ENCODE measurements around the gene NAA35.
"Not testable (repeated sequence)": the region's sequence is repeated elsewhere in the genome, so short reads cannot be mapped to it uniquely, and the experiment has no call there.

Gene NAA35

GRCh38 chr9:85969727-85970126, 28.8 kb downstream of the NAA35 start:
- Mint-ChIP-seq H3K36me3 (peaks cover 53 to 59% of the 10 kb centered on the region in 2 donors), H3K27me3 (no peaks in the 10 kb centered on the region), H3K9me3 (no peaks in the 10 kb centered on the region), H3K4me3 (no peak overlapping the region), H3K27ac (no peak overlapping the region), H3K4me1 (no peaks in the 10 kb centered on the region)
- no peak for ATAC-seq (replicated peaks)
- no peak for DNase-seq

DNA sequence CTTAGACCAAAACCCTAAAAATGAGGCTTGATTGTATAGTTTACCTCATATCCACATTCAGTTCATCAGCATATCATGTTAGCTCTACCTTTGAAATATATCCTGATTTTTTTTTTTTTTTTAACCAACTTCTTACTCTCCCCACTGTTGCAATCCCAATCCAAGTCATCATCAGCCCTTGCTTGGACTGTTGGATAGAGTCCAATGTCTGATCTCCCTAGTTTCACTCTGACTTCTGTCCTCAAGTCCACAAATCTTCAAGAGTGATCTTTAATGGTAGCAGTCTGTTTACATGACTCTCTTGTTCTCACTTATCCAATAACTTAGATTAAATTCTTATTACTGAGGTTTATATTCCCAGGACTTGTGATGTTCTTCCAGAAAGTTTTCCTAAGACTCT, 30.8 kb downstream of the NAA35 start:
- Mint-ChIP-seq H3K27me3 (no peaks in the 10 kb centered on the region), H3K4me3 (no peak overlapping the region), H3K9me3 (no peaks in the 10 kb centered on the region), H3K4me1 (no peaks in the 10 kb centered on the region), H3K27ac (no peak overlapping the region), H3K36me3 (peaks cover 45 to 57% of the 10 kb centered on the region in 2 donors)
- ATAC-seq (replicated peaks): no peak
- no peak for DNase-seq

DNA sequence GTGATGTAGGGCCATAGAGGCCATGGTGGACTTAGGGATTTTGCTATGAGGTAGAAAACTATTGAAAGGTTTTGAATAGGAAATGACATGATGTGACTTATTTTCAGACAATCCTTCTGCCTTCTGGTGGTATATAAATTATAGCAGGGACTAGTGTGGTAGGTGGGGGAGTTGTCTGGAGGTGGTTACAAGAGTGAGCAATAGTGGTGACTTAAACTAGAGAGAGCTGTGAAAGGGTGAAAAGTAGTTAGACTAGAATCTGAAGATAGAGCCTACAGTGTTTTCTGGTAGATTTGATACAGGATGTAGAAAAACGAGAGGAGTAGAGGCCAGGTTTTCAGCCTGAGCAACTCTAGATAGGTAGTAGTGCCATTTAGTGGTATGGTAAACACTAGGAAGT, 32.3 kb downstream of the NAA35 start:
- DNase-seq: no peak
- H3K4me3 Mint-ChIP-seq: no peak overlapping the region
- no peaks in the 10 kb centered on the region for H3K27me3 Mint-ChIP-seq
- H3K27ac Mint-ChIP-seq: no peak overlapping the region
- no peak for ATAC-seq (replicated peaks)
- H3K36me3 Mint-ChIP-seq: peaks cover 40 to 51% of the 10 kb centered on the region in 2 donors
- no peaks in the 10 kb centered on the region for H3K4me1 Mint-ChIP-seq
- no peaks in the 10 kb centered on the region for H3K9me3 Mint-ChIP-seq

DNA sequence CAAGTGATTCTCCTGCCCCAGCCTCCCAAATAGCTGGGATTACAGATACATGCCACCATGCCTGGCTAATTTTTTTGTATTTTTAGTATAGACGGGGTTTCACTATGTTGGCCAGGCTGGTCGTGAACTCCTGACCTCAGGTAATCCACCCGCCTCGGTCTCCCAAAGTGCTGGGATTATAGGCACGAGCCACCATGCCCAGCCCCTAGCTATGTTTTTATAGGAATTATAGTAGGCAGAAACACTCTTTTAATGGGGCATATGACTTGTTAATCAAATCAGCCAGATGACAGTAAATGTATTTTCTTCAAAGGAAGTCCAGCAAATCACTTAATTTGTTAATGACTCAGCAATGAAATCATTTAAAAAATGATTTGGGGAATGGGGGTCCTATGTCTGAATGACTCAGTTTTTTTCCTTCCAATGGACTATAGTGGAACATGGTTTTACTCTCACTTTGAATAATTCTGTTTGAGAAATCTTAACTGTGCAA, 33.2 kb downstream of the NAA35 start:
- not testable (repeated sequence) for ATAC-seq (replicated peaks); H3K4me3 Mint-ChIP-seq; H3K27me3 Mint-ChIP-seq; H3K27ac Mint-ChIP-seq; H3K9me3 Mint-ChIP-seq; H3K4me1 Mint-ChIP-seq; DNase-seq
- H3K36me3 Mint-ChIP-seq: peaks cover 42 to 53% of the 10 kb centered on the region in 2 donors

DNA sequence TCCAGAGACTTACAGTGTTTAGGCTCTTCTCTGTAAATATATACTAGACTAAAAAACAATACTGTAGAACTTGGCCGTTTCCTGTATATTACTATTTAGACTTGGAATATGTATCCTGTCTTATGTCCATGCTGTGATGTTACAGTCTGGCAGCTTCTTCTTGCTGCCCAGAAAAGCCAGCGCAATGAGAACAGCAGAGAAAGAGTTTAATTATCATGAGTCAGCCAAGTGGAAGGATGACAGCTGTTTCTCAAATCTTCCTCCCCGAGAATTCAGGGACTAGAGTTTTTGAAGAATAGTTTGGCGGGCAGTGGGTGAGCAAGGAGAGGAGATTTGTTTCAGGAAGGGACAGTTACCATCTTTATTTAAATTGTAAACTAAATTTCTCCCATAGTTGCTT, 37.5 kb downstream of the NAA35 start:
- Mint-ChIP-seq H3K4me3 (no peak overlapping the region), H3K27ac (no peak overlapping the region), H3K27me3 (no peaks in the 10 kb centered on the region), H3K9me3 (no peaks in the 10 kb centered on the region), H3K4me1 (no peaks in the 10 kb centered on the region), H3K36me3 (peaks cover 43 to 51% of the 10 kb centered on the region in 2 donors)
- DNase-seq (no peak), ATAC-seq (replicated peaks) (no peak)

- peaks cover 62 to 71% of the 10 kb centered on the region in 2 donors for H3K36me3 Mint-ChIP-seq
- H3K4me3 Mint-ChIP-seq: no peak overlapping the region
- H3K27me3 Mint-ChIP-seq: no peaks in the 10 kb centered on the region
- H3K4me1 Mint-ChIP-seq: no peaks in the 10 kb centered on the region
- H3K27ac Mint-ChIP-seq: no peak overlapping the region
- H3K9me3 Mint-ChIP-seq: no peaks in the 10 kb centered on the region
- DNase-seq (no peak), ATAC-seq (replicated peaks) (no peak)
Measured at GRCh38 chr9:85981369-85981768, 40.4 kb downstream of the NAA35 start.

DNA sequence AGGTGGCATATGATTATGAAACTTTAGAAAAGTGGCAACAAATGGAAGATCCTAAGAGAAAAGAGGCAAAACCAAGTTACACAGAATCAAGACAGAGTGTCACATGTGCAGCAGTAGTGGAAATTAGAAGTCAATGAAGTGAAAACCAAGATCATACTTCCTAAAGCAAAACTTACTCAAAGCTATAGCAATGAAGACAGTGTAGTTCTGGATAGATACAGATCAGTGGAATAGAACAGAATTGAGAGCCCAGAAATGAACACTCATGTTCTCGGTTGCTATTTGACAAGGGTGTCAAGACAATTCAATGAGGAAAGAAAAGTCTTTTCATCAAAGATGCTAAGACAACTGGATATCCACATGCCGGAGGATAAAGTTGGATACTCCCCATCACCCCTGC, 43.5 kb downstream of the NAA35 start:
- H3K27me3 Mint-ChIP-seq: no peaks in the 10 kb centered on the region
- peaks cover 64 to 80% of the 10 kb centered on the region in 2 donors for H3K36me3 Mint-ChIP-seq
- H3K4me1 Mint-ChIP-seq: no peaks in the 10 kb centered on the region
- no peak overlapping the region for H3K27ac Mint-ChIP-seq
- no peak for ATAC-seq (replicated peaks)
- no peak overlapping the region for H3K4me3 Mint-ChIP-seq
- H3K9me3 Mint-ChIP-seq: no peaks in the 10 kb centered on the region
- DNase-seq: no peak

DNA sequence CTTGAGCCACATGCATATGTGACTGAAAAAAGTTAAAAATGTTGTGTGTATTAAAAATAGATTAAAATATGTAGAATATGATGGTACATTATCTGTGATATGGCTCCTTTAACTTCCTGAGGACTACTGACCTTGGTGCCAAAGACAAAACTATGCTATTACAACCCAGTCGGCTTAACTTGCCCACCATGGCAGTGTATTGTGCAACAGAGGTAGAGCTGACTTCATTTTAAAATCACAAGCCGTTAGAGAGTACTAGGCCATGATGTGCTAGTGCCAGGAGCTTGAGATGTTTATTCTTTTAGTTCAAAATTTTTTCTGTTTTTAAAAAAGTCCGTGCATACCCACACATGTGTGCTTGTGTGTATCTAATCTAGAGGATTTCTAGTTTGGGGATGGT, 46.3 kb downstream of the NAA35 start:
- ATAC-seq (replicated peaks) (no peak), DNase-seq (no peak)
- peaks cover 6 to 10% of the 10 kb centered on the region in 2 donors for H3K9me3 Mint-ChIP-seq
- no peak overlapping the region for H3K4me3 Mint-ChIP-seq
- no peaks in the 10 kb centered on the region for H3K4me1 Mint-ChIP-seq
- no peak overlapping the region for H3K27ac Mint-ChIP-seq
- H3K27me3 Mint-ChIP-seq: no peaks in the 10 kb centered on the region
- peaks cover 60 to 80% of the 10 kb centered on the region in 2 donors for H3K36me3 Mint-ChIP-seq

- H3K27me3 Mint-ChIP-seq: no peaks in the 10 kb centered on the region
- H3K27ac Mint-ChIP-seq: no peak overlapping the region
- DNase-seq (no peak), ATAC-seq (replicated peaks) (no peak)
- H3K4me1 Mint-ChIP-seq: peaks cover 0 to 4% of the 10 kb centered on the region in 2 donors
- H3K4me3 Mint-ChIP-seq: no peak overlapping the region
- peaks cover 8 to 10% of the 10 kb centered on the region in 2 donors for H3K9me3 Mint-ChIP-seq
- peaks cover 36 to 66% of the 10 kb centered on the region in 2 donors for H3K36me3 Mint-ChIP-seq
Measured at GRCh38 chr9:85994191-85994590, 53.2 kb downstream of the NAA35 start.

DNA sequence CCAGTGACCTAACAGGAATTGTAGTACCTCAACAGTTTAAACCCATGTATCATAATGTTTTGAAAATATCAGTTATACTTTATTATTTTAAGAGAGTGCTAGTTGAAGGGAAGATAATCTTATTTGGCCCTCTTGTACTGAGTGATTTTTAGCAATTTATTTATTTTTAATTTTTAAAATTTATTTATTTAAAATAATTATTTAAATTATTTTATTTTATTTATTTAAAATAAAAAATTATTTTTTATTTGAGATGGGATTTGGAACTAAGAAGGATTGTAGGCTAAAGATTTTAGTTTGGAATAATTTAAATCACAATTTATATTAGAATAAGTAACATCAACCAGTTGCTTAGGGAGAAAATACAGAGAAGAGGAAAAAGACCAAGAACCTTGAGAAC, 54.2 kb downstream of the NAA35 start:
- Mint-ChIP-seq H3K4me3 (no peak overlapping the region), H3K9me3 (peaks cover 8 to 10% of the 10 kb centered on the region in 2 donors), H3K27ac (no peak overlapping the region), H3K36me3 (peaks cover 31 to 59% of the 10 kb centered on the region in 2 donors), H3K27me3 (no peaks in the 10 kb centered on the region), H3K4me1 (peaks cover 0 to 4% of the 10 kb centered on the region in 2 donors)
- DNase-seq (no peak), ATAC-seq (replicated peaks) (no peak)

- Mint-ChIP-seq H3K4me1 (peaks cover 2 to 4% of the 10 kb centered on the region in 2 donors), H3K36me3 (peaks cover 34 to 62% of the 10 kb centered on the region in 2 donors), H3K27me3 (no peaks in the 10 kb centered on the region), H3K27ac (no peak overlapping the region), H3K9me3 (peaks cover 7 to 9% of the 10 kb centered on the region in 2 donors), H3K4me3 (no peak overlapping the region)
- ATAC-seq (replicated peaks): no peak
- DNase-seq: no peak
Measured at GRCh38 chr9:85995599-85995998, 54.7 kb downstream of the NAA35 start.

DNA sequence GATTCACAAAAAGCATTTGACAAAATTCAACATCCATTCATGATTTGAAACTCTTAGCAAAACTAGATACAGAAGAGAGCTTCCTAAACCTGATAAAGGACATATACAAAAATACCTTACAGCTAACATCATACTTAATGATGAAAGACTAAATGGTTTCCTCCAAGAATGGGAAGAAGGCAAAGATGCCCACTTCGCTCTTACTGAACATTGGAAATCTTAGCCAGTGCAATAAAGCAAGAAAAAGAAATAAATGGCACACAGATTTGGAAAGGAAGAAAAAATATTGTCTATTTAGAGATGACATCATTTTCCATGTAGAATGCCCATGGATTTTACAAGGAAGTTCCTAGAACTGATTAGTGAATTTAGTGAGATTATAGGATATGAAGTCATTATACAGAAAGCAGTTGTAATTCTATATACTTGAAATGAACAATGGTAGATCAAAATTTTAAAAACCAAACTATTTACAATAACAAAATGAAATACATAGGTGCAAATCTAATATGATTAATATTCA, 64.4 kb downstream of the NAA35 start:
- no peak overlapping the region for H3K27ac Mint-ChIP-seq
- peaks cover 4% of the 10 kb centered on the region in 2 donors for H3K9me3 Mint-ChIP-seq
- H3K4me3 Mint-ChIP-seq: no peak overlapping the region
- H3K36me3 Mint-ChIP-seq: peaks cover 63 to 71% of the 10 kb centered on the region in 2 donors
- peaks cover 0 to 1% of the 10 kb centered on the region in 2 donors for H3K4me1 Mint-ChIP-seq
- no peaks in the 10 kb centered on the region for H3K27me3 Mint-ChIP-seq
- ATAC-seq (replicated peaks) (no peak), DNase-seq (no peak)

DNA sequence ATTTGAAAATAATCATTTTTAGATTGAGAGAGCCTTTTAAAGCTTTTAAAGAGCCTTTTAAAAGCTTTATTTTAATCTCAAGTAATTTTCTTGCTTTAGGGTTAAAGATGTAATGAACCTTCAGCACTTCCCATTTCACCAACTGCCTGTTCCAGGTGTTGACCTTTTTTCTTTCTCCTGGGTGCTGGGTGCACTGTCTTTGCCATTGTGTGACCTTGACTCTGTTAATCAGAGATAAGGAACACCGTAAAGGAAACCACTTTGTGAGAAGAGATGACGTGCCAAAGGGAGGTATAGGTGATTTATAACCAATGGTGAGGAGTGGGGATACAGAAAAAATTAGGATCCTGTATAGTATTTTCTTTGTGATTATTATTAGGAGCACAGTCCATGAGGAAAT, 68.2 kb downstream of the NAA35 start:
- H3K4me1 Mint-ChIP-seq: no peaks in the 10 kb centered on the region
- H3K27me3 Mint-ChIP-seq: no peaks in the 10 kb centered on the region
- peaks cover 3 to 4% of the 10 kb centered on the region in 2 donors for H3K9me3 Mint-ChIP-seq
- DNase-seq (no peak), ATAC-seq (replicated peaks) (no peak)
- no peak overlapping the region for H3K27ac Mint-ChIP-seq
- peaks cover 45 to 46% of the 10 kb centered on the region in 2 donors for H3K36me3 Mint-ChIP-seq
- no peak overlapping the region for H3K4me3 Mint-ChIP-seq

DNA sequence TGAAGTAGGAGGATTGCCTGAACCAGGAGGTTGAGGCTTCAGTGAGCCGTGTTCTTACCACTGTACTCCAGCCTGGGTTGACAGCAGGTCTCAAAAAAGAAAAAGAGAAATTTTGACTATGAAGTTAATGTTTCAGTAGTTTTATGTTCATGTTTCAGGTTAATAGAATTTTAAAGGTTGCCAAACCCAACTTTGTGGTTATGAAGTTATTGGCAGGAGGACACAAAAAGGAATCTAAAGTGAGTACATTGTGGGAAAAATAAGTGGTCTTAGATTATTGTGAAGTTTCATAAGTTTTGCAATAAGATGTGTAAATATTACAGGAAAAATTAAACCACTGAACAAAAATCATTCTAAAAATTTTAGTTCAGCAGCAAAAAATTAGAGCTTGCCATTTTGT, 79.8 kb downstream of the NAA35 start:
- H3K4me3 Mint-ChIP-seq: no peak overlapping the region
- H3K36me3 Mint-ChIP-seq: peaks cover 58 to 71% of the 10 kb centered on the region in 2 donors
- no peaks in the 10 kb centered on the region for H3K9me3 Mint-ChIP-seq
- no peaks in the 10 kb centered on the region for H3K4me1 Mint-ChIP-seq
- H3K27me3 Mint-ChIP-seq: no peaks in the 10 kb centered on the region
- no peak overlapping the region for H3K27ac Mint-ChIP-seq
- no peak for ATAC-seq (replicated peaks)
- DNase-seq: no peak

DNA sequence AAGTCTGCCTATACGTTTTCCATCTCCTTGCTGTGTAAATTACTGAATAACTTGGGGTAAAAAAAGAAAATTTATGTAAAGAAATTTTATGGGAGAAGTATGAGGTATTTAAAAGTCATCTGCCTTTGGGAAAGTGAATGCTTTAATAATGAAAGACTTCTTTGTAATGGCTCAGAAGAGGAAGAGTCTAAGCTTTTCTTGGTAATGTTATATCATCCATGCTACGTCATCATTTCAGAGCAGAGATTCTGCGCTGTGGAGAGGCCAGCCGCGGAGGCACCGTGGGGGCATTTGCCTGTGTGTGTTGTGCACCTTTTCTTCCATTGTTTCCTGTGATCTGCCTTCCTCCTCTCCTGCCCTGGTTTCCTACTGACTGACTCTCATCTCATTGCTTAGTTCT, 80.2 kb downstream of the NAA35 start:
- Mint-ChIP-seq H3K4me3 (no peak overlapping the region), H3K27ac (no peak overlapping the region), H3K4me1 (no peaks in the 10 kb centered on the region), H3K9me3 (no peaks in the 10 kb centered on the region), H3K36me3 (peaks cover 62 to 75% of the 10 kb centered on the region in 2 donors), H3K27me3 (no peaks in the 10 kb centered on the region)
- ATAC-seq (replicated peaks) (no peak), DNase-seq (no peak)
